CD4-positive, alpha-beta T cell (primary cell): ENCODE data around the gene SFXN5. TPM values are rescaled to one million over a fixed set of nuclear protein-coding genes. Genes with fewer than 3 reads are reported as not detected.

Source experiments
- ATAC-seq: fragments of 200-7000 bp; cut with Tn5 transposase; one replicate; pipeline ENCODE4 v1.10.0; 2022; ENCODE audit warnings: mild to moderate bottlenecking; ENCODE audit not compliant: poor library complexity
- CTCF ChIA-PET: fragments of 350-600 bp; sonication (Branson Sonifier 250); formaldehyde crosslinking; loops from one replicate; lab custom pipeline; 2021; ENCODE audit warnings: antibody characterized with exemption, inconsistent platforms; lab: Charles Lee
- POLR2A ChIA-PET: fragments of 350-600 bp; sonication (Branson Sonifier 250); formaldehyde crosslinking; loops from one replicate; lab custom pipeline; 2021; ENCODE audit warnings: antibody characterized with exemption, inconsistent platforms; lab: Charles Lee
- DNase-seq, 14 experiments: peaks; one replicate each; pipeline ENCODE4 v3.0.0-alpha.2; 2013 to 2020; ENCODE audit warnings: mixed read lengths in 2 of 14
- H3K27ac ChIP-seq, 2 donors: one replicate each; pipeline versions ENCODE4 v1.5.1 to v1.7.0; 2013; ENCODE audit warnings: low read length in 2 of 2, low read depth in 1 of 2, mild to moderate bottlenecking in 1 of 2
- H3K27me3 ChIP-seq, 2 experiments: 1 replicate in 1 of 2; 2 replicates in 1 of 2; pipeline versions ENCODE4 v1.6.1 to v1.7.0; 2013; ENCODE audit warnings: low read length in 2 of 2, control low read depth in 1 of 2, mild to moderate bottlenecking in 1 of 2, moderate library complexity in 1 of 2; ENCODE audit not compliant: insufficient read depth in 2 of 2, control insufficient read depth in 1 of 2
- H3K36me3 ChIP-seq: one replicate; pipeline ENCODE4 v1.6.1; 2013; ENCODE audit warnings: low read length, control low read depth; ENCODE audit not compliant: insufficient read depth
- H3K4me1 ChIP-seq: one replicate; pipeline ENCODE4 v1.6.1; 2013; ENCODE audit warnings: low read length, control low read depth; ENCODE audit not compliant: insufficient read depth
- H3K4me3 ChIP-seq: one replicate; pipeline ENCODE4 v1.5.1; 2013; ENCODE audit warnings: mild to moderate bottlenecking, low read length, moderate library complexity
- H3K9me3 ChIP-seq, 2 experiments: 1 replicate in 1 of 2; 2 replicates in 1 of 2; pipeline versions ENCODE4 v1.6.1 to v1.7.0; 2013; ENCODE audit warnings: low read length in 2 of 2, mild to moderate bottlenecking in 2 of 2, control low read depth in 1 of 2, moderate library complexity in 1 of 2; ENCODE audit not compliant: control insufficient read depth in 1 of 2, insufficient read depth in 1 of 2
- H3K27ac Mint-ChIP-seq: one replicate; pipeline ENCODE4 v1.8.0; 2020; ENCODE audit warnings: mixed read lengths
- H3K27me3 Mint-ChIP-seq: one replicate; pipeline ENCODE4 v1.8.0; 2021; ENCODE audit warnings: mixed read lengths
- H3K36me3 Mint-ChIP-seq: one replicate; pipeline ENCODE4 v1.8.0; 2021; ENCODE audit warnings: low read depth, mixed read lengths
- H3K4me1 Mint-ChIP-seq: one replicate; pipeline ENCODE4 v1.8.0; 2021; ENCODE audit warnings: low read depth, mixed read lengths
- H3K4me3 Mint-ChIP-seq: one replicate; pipeline ENCODE4 v1.8.0; 2020; ENCODE audit warnings: mild to moderate bottlenecking, mixed read lengths
- H3K9me3 Mint-ChIP-seq: one replicate; pipeline ENCODE4 v1.8.0; 2020; ENCODE audit warnings: mixed read lengths
- CTCF ChIP-seq: fragments of 200-600 bp; IDR thresholded peaks from one replicate; pipeline ENCODE4 v1.8.0; 2022; ENCODE audit warnings: antibody characterized with exemption, mild to moderate bottlenecking
- intact Hi-C, 2 experiments: fragments of 100-400 bp; cut with DNase I in 1 of 2; cut with micrococcal nuclease in 1 of 2; formaldehyde crosslinking; loops; one replicate each; pipeline versions ENCODE4 v1.15.1 to v1.9.0; 2023 to 2025; cut with DNase I, micrococcal nuclease
- total RNA-seq, 174 experiments: library from RNA in 2 of 174; stranded (reverse) in 2 of 174; gene quantifications; one replicate each; pipeline ENCODE4 v1.2.3 and lab custom pipeline; 2021 to 2026

The SFXN5 gene
- total RNA-seq, 2 experiments from 2014 or later = 5.1 to 5.4 TPM

- no peak for TF ChIP-seq CTCF
- peak in 1 of 14 experiments; percentile 16 for DNase-seq
- intact Hi-C loops = no loop called here
- Mint-ChIP-seq H3K27me3 (no peaks in the 10 kb centered on the region), H3K36me3 (no peaks in the 10 kb centered on the region), H3K27ac (no peak overlapping the region), H3K4me3 (no peak overlapping the region), H3K4me1 (no peaks in the 10 kb centered on the region), H3K9me3 (no peaks in the 10 kb centered on the region)
- no peak overlapping the region for H3K27ac ChIP-seq
- no peaks in the 10 kb centered on the region for H3K27me3 ChIP-seq
- no peak overlapping the region for H3K4me3 ChIP-seq
- H3K9me3 ChIP-seq = no peaks in the 10 kb centered on the region
- no peak for ATAC-seq
- H3K36me3 ChIP-seq = no peaks in the 10 kb centered on the region
- ChIA-PET POLR2A (no interaction called here), CTCF (interaction anchor here (1.4 kb wide), 1 partner anchor 15 kb away, joined by 3 read pairs; no protein-coding TSS in a partner anchor)
- H3K4me1 ChIP-seq = no peaks in the 10 kb centered on the region
Observed at GRCh38 chr2:72988726-72989273, 82.7 kb downstream of the SFXN5 start.

DNA sequence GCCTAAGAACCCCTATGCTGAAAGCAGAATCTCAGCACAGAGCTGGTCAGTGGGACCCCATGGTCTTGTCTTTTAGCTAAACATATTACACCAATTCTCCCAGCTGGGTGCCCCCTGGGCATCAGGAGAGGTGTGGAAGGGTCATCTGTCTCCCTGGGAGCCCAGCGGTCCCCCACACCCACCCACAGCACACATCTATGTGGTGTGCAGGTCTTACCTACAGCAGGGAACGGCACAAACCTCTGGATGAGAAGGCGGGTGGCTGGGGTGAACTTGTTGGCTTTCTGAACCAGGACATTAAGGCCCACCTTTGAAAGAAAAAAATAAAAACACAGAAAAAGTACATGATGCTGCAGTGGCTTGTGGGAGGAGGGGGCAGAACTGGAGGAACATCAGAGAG is 83.5 kb downstream of the SFXN5 start:
- Histone ChIP-seq H3K4me3 (no peak overlapping the region), H3K9me3 (no peaks in the 10 kb centered on the region), H3K36me3 (no peaks in the 10 kb centered on the region), H3K27ac (no peak overlapping the region), H3K4me1 (no peaks in the 10 kb centered on the region), H3K27me3 (no peaks in the 10 kb centered on the region)
- TF ChIP-seq CTCF = no peak
- H3K9me3 Mint-ChIP-seq = no peaks in the 10 kb centered on the region
- H3K27ac Mint-ChIP-seq = no peak overlapping the region
- no peaks in the 10 kb centered on the region for H3K27me3 Mint-ChIP-seq
- H3K4me1 Mint-ChIP-seq = no peaks in the 10 kb centered on the region
- CTCF ChIA-PET = interaction anchor here (1.4 kb wide), 1 partner anchor 14 kb away, joined by 3 read pairs; no protein-coding TSS in a partner anchor
- POLR2A ChIA-PET = no interaction called here
- ATAC-seq = no peak
- H3K36me3 Mint-ChIP-seq = no peaks in the 10 kb centered on the region
- peak in 1 of 14 experiments; percentile 21 for DNase-seq
- H3K4me3 Mint-ChIP-seq = no peak overlapping the region
- intact Hi-C loops = no loop called here

- no peaks in the 10 kb centered on the region for H3K9me3 Mint-ChIP-seq
- no peaks in the 10 kb centered on the region for H3K27me3 Mint-ChIP-seq
- ChIA-PET POLR2A (no interaction called here), CTCF (interaction anchor here (1.1 to 1.7 kb wide), 2 partner anchors 12 to 191 kb away, joined by 3 to 4 read pairs; no protein-coding TSS in a partner anchor)
- H3K4me3 Mint-ChIP-seq = no peak overlapping the region
- no peak for TF ChIP-seq CTCF
- intact Hi-C loops = no loop called here
- Histone ChIP-seq H3K36me3 (no peaks in the 10 kb centered on the region), H3K9me3 (no peaks in the 10 kb centered on the region), H3K4me1 (no peaks in the 10 kb centered on the region), H3K27ac (no peak overlapping the region), H3K27me3 (no peaks in the 10 kb centered on the region), H3K4me3 (no peak overlapping the region)
- no peaks in the 10 kb centered on the region for H3K36me3 Mint-ChIP-seq
- no peak for DNase-seq
- H3K4me1 Mint-ChIP-seq = no peaks in the 10 kb centered on the region
- no peak for ATAC-seq
- H3K27ac Mint-ChIP-seq = no peak overlapping the region
Observed at GRCh38 chr2:72985891-72986683, 85.4 kb downstream of the SFXN5 start.
